ENCODE data around the gene BIRC6. TPM values are rescaled to one million over a fixed set of nuclear protein-coding genes. Genes with fewer than 3 reads are reported as not detected.

BIRC6 gene
- total RNA-seq, 2 donors from 2014 or later, result 149 to 160 TPM

DNA sequence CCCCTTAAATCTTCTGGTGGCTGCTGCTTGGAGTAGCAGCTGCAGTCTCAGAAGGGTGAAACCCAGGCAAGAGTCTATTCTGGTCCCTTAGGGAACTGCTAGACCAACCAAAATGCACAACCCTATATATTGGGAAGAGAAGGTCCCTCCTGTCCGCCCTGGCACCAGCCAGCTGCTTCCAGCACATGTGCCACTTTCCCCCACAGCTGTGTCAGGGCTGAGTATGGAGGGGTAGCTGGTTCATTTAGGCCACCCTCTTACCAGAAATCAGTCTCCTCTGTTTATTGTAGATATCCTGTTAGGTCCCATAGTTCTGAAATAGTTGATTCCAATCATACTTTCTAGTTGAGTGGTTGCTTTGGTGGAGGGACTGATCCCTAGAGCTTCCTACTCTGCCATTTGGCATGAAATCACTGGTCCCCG is 68.9 kb downstream of the BIRC6 start:
- Histone ChIP-seq H3K27me3 (replicated peaks; ENCODE audit: insufficient read depth) (no peaks in the 10 kb centered on the region), H3K9me3 (no peaks in the 10 kb centered on the region), H3K4me3 (peak overlapping the region; percentile 57), H3K4me1 (ENCODE audit: control insufficient read depth in 1 of 2, low read depth in 2 of 2) (peaks cover 59 to 68% of the 10 kb centered on the region in 2 donors), H3K27ac (peak overlapping the region; percentile 69 to 77), H3K36me3 (no peaks in the 10 kb centered on the region)
- TF ChIP-seq, protein P1, sequence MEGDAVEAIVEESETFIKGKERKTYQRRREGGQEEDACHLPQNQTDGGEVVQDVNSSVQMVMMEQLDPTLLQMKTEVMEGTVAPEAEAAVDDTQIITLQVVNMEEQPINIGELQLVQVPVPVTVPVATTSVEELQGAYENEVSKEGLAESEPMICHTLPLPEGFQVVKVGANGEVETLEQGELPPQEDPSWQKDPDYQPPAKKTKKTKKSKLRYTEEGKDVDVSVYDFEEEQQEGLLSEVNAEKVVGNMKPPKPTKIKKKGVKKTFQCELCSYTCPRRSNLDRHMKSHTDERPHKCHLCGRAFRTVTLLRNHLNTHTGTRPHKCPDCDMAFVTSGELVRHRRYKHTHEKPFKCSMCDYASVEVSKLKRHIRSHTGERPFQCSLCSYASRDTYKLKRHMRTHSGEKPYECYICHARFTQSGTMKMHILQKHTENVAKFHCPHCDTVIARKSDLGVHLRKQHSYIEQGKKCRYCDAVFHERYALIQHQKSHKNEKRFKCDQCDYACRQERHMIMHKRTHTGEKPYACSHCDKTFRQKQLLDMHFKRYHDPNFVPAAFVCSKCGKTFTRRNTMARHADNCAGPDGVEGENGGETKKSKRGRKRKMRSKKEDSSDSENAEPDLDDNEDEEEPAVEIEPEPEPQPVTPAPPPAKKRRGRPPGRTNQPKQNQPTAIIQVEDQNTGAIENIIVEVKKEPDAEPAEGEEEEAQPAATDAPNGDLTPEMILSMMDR (IDR thresholded peaks at IDR 0.05), result no peak
- no peak for ATAC-seq (ENCODE audit: insufficient number of reproducible peaks, low FRiP score, low read depth)
- no peak for DNase-seq (ENCODE audit: low spot score)

DNA sequence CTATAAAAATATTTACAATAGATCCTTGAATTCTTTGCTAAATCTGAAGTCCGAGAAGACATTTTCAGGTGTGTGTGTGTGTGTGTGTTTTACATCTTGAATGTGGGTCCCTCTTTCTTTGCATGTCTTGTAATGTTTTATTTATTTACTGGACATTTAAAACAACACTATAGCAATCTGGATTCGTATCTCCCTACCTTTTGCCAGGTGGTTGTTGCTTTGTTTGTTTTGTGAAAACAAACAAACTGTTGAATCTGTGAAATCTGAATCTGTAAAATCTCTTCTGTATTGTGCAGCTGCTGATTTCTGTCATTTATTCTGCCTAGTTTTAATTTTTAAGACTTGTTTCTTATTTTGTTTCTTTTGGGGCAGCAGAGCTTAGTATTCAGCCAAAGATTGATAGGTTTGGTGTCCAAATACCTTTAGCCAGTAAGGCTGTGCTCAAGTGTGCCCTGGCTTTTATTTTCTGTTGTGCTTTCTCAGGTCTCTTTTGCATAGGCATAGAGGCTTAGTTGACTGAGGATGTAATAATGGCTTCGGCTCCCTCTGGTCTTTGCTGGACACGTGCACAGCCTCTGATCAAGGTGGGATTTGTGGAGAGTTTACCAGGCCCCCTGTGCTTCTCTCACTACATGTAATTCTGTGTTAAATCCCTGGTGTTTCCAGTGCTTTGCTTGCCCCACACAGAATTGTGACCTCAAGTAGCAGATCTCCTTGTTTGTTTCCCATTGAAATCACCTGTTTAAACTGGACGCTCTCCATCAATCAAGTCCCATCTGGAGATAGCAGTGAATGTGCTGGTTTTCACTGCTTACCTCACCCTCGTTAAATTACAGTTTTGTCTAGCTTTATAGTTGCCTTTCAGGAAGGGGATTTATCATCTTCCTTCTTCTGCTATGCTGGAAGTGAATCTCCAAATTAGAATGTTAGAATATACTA is 71.1 kb downstream of the BIRC6 start:
- H3K9me3 ChIP-seq, result no peaks in the 10 kb centered on the region
- TF ChIP-seq, protein P1 (IDR thresholded peaks at IDR 0.05), result no peak
- H3K4me3 ChIP-seq, result no peak overlapping the region
- H3K27ac ChIP-seq, result peak overlapping the region; percentile 15 to 20
- no peak for DNase-seq (ENCODE audit: low spot score)
- peaks cover 47% of the 10 kb centered on the region in 2 donors for H3K4me1 ChIP-seq (ENCODE audit: control insufficient read depth in 1 of 2, low read depth in 2 of 2)
- ATAC-seq (ENCODE audit: insufficient number of reproducible peaks, low FRiP score, low read depth), result no peak
- peaks cover 8% of the 10 kb centered on the region for H3K36me3 ChIP-seq
- no peaks in the 10 kb centered on the region for H3K27me3 ChIP-seq (replicated peaks; ENCODE audit: insufficient read depth)

DNA sequence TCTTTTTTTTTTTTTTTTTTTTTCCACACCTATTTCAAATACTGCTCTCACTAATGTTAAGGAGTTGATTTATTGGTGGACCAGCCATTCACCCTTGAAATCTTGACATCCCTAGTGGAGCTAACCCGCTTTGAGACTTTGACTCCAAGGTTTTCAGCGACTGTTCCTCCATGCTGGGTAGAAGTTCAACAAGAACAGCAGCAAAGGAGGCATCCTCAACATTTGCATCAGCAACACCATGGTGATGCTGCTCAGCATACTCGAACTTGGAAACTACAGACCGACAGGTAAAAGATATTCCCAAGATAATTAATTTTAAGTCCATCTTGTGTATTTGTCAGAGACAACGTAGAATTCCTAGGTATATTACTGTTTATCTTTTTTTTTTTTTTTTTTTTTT is 74.0 kb downstream of the BIRC6 start:
- Histone ChIP-seq H3K9me3 (no peaks in the 10 kb centered on the region), H3K27ac (no peak overlapping the region), H3K4me3 (no peak overlapping the region), H3K36me3 (peaks cover 8% of the 10 kb centered on the region), H3K27me3 (replicated peaks; ENCODE audit: insufficient read depth) (no peaks in the 10 kb centered on the region), H3K4me1 (ENCODE audit: control insufficient read depth in 1 of 2, low read depth in 2 of 2) (peaks cover 28 to 31% of the 10 kb centered on the region in 2 donors)
- no peak for ATAC-seq (ENCODE audit: insufficient number of reproducible peaks, low FRiP score, low read depth)
- TF ChIP-seq, protein P1 (IDR thresholded peaks at IDR 0.05), result no peak
- no peak for DNase-seq (ENCODE audit: low spot score)

DNA sequence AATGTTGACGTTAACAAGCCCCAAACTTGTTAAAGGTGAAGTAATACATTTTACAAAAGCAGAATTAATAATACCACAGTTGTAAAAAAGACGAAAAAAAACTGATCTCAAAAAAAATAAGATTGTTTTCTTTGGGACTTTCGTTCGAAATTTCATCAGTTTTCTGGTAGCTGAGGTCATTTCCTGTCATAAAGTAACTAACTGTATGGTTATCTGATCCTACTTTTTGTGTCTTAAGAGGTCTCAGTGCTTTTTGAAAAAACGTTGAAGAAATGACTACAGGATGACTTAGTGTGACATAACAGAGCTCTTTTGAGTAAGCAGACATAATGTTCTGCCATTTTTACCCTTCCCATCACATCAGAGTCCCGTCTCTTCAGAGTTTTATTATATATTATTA is 79.3 kb downstream of the BIRC6 start:
- no peak overlapping the region for H3K4me3 ChIP-seq
- no peak for DNase-seq (ENCODE audit: low spot score)
- H3K36me3 ChIP-seq, result peaks cover 20% of the 10 kb centered on the region
- no peaks in the 10 kb centered on the region for H3K27me3 ChIP-seq (replicated peaks; ENCODE audit: insufficient read depth)
- TF ChIP-seq, protein P1 (IDR thresholded peaks at IDR 0.05), result no peak
- no peak overlapping the region for H3K27ac ChIP-seq
- H3K9me3 ChIP-seq, result no peaks in the 10 kb centered on the region
- no peak for ATAC-seq (ENCODE audit: insufficient number of reproducible peaks, low FRiP score, low read depth)
- no peaks in the 10 kb centered on the region for H3K4me1 ChIP-seq (ENCODE audit: control insufficient read depth in 1 of 2, low read depth in 2 of 2)

DNA sequence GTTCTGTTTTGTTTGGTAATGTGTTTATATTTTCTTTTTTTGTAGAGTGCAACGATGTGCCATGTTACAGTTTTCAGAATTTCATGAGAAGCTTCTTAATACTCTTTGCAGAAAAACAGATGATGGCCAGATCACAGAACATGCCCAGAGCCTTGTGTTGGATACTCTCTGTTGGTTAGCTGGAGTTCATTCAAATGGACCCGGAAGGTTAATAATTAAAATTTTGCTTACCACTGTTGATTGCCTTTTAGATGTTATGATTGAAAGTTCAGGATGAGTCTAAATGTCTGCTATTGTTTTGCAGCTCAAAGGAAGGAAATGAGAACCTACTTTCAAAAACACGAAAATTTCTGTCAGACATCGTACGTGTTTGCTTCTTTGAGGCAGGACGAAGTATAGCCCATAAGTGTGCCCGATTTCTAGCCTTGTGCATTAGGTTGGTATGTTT is 85.2 kb downstream of the BIRC6 start:
- ATAC-seq (ENCODE audit: insufficient number of reproducible peaks, low FRiP score, low read depth) (no peak), DNase-seq (ENCODE audit: low spot score) (no peak)
- Histone ChIP-seq H3K36me3 (peaks cover 42% of the 10 kb centered on the region), H3K27ac (no peak overlapping the region), H3K27me3 (replicated peaks; ENCODE audit: insufficient read depth) (no peaks in the 10 kb centered on the region), H3K9me3 (no peaks in the 10 kb centered on the region), H3K4me3 (no peak overlapping the region), H3K4me1 (ENCODE audit: control insufficient read depth in 1 of 2, low read depth in 2 of 2) (no peaks in the 10 kb centered on the region)
- TF ChIP-seq, protein P1 (IDR thresholded peaks at IDR 0.05), result no peak
